ENCODE results near the gene CTBP2. TPM values are rescaled to one million over a fixed set of nuclear protein-coding genes. Genes with fewer than 3 reads are reported as not detected.
A peak's percentile ranks its signal among the peaks of the same experiment; 100 is the strongest.

The CTBP2 gene
- total and polyA plus RNA-seq, 8 donors: 21.4 to 60.8 (median 31.1) TPM

DNA sequence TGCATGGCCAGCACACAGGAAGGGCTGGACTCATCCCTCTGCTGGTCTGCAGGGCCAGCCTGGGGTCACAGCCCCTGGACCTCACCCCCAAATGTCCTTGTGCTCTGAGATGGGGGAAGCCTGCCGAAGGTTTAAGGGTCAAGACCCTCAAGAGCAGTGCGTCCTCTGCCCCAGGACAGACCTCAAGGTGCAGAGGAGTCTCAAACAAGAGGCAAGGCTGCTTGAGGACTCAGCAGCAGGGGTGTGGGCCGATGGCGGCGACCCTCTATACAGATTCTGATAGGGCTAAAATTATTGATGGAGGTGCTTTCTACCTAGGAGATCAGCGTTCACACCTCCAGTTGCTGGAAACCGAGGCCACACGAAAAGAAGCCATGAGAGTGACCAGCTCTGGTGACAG, 137.7 kb downstream of the CTBP2 start:
- TF ChIP-seq, protein P1, sequence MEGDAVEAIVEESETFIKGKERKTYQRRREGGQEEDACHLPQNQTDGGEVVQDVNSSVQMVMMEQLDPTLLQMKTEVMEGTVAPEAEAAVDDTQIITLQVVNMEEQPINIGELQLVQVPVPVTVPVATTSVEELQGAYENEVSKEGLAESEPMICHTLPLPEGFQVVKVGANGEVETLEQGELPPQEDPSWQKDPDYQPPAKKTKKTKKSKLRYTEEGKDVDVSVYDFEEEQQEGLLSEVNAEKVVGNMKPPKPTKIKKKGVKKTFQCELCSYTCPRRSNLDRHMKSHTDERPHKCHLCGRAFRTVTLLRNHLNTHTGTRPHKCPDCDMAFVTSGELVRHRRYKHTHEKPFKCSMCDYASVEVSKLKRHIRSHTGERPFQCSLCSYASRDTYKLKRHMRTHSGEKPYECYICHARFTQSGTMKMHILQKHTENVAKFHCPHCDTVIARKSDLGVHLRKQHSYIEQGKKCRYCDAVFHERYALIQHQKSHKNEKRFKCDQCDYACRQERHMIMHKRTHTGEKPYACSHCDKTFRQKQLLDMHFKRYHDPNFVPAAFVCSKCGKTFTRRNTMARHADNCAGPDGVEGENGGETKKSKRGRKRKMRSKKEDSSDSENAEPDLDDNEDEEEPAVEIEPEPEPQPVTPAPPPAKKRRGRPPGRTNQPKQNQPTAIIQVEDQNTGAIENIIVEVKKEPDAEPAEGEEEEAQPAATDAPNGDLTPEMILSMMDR (IDR thresholded peaks at IDR 0.05): no peak
- intact Hi-C loops (cut with DNase I): no loop called here
- Histone ChIP-seq H3K4me3 (no peak overlapping the region), H3K36me3 (peaks cover 0 to 8% (median 0%) of the 10 kb centered on the region in 3 donors), H3K27me3 (no peaks in the 10 kb centered on the region), H3K9me3 (no peaks in the 10 kb centered on the region), H3K4me1 (peaks cover 26 to 32% (median 30%) of the 10 kb centered on the region in 3 donors), H3K27ac (peak overlapping the region in 1 of 4 donors; percentile 47)
- FAIRE-seq (no peak), ATAC-seq (no peak), DNase-seq (peak in 2 of 6 donors; percentile 38 to 39)
- 90 to 92% methylated on average over 8 of the region's 8 CpGs for WGBS, 2 donors

DNA sequence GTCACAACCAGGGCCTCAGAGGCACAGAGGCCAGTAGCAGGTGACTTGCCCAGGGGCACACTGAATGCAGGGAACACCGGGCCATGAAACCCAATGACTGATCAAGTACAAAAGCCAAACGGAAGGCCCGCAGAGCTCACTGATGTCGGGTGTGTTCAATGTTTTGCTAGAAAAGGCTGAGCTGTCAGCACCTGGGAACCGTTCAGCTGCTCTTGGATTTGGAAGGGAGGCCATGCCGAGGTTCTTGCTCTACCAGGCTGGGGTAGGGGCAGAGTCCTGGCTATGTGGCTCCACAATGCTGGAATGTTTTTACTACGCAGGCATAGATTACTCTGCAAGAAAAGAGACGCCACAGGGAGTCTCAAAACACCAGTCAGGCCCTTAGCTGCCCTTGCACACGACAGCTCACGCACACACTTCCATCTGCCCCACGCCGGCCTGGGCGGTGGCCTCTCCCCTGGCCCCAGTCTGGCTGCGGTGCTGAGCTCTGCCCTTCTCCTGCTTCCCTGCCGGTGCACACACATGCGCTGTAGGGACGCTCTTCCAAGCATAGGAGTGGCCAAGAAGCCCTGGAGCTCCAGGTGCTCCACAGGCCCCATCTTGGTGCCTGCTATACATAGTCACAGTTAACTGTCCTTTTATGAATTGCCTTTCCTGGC, 138.5 kb downstream of the CTBP2 start:
- TF ChIP-seq, protein P1 (IDR thresholded peaks at IDR 0.05): no peak
- DNase-seq: peak in 2 of 6 donors; percentile 51 to 74
- intact Hi-C loops (cut with DNase I): no loop called here
- Histone ChIP-seq H3K9me3 (no peaks in the 10 kb centered on the region), H3K4me3 (no peak overlapping the region), H3K27ac (no peak overlapping the region), H3K4me1 (peaks cover 26 to 32% (median 30%) of the 10 kb centered on the region in 3 donors), H3K27me3 (no peaks in the 10 kb centered on the region), H3K36me3 (peaks cover 0 to 7% (median 0%) of the 10 kb centered on the region in 3 donors)
- ATAC-seq: peak; percentile 10 to 28 (median 17)
- FAIRE-seq: no peak
- WGBS, 2 donors: 49 to 52% methylated on average over 17 of the region's 17 CpGs

GRCh38 chr10:125020871-125021270, 139.5 kb downstream of the CTBP2 start:
- intact Hi-C loops (cut with DNase I): no loop called here
- TF ChIP-seq, protein P1 (IDR thresholded peaks at IDR 0.05): no peak
- no peaks in the 10 kb centered on the region for H3K36me3 ChIP-seq
- H3K9me3 ChIP-seq: no peaks in the 10 kb centered on the region
- WGBS, 2 donors: 90 to 92% methylated on average over 9 of the region's 9 CpGs
- H3K4me1 ChIP-seq: peaks cover 26 to 32% (median 30%) of the 10 kb centered on the region in 3 donors
- ATAC-seq (no peak), FAIRE-seq (no peak), DNase-seq (peak in 2 of 6 donors; percentile 9 to 23)
- no peaks in the 10 kb centered on the region for H3K27me3 ChIP-seq
- no peak overlapping the region for H3K27ac ChIP-seq
- H3K4me3 ChIP-seq: no peak overlapping the region

- Histone ChIP-seq H3K4me1 (peaks cover 26 to 31% (median 30%) of the 10 kb centered on the region in 3 donors), H3K27me3 (no peaks in the 10 kb centered on the region), H3K27ac (no peak overlapping the region), H3K4me3 (no peak overlapping the region), H3K9me3 (no peaks in the 10 kb centered on the region), H3K36me3 (no peaks in the 10 kb centered on the region)
- DNase-seq: peak in 2 of 6 donors; percentile 25 to 49
- intact Hi-C loops (cut with DNase I): no loop called here
- FAIRE-seq: no peak
- ATAC-seq: no peak
- WGBS, 2 donors: 87 to 89% methylated on average over 17 of the region's 17 CpGs
- TF ChIP-seq, protein P1 (IDR thresholded peaks at IDR 0.05): no peak
Measured at GRCh38 chr10:125020386-125020785, 140.0 kb downstream of the CTBP2 start.

GRCh38 chr10:125018576-125019143, 141.7 kb downstream of the CTBP2 start:
- FAIRE-seq: no peak
- Histone ChIP-seq H3K9me3 (no peaks in the 10 kb centered on the region), H3K27me3 (no peaks in the 10 kb centered on the region), H3K27ac (no peak overlapping the region), H3K4me1 (peaks cover 15 to 24% (median 20%) of the 10 kb centered on the region in 3 donors), H3K4me3 (no peak overlapping the region), H3K36me3 (no peaks in the 10 kb centered on the region)
- DNase-seq: peak in 2 of 6 donors; percentile 9 to 53
- TF ChIP-seq, protein P1 (IDR thresholded peaks at IDR 0.05): no peak
- ATAC-seq: no peak
- WGBS, 2 donors: 92 to 93% methylated on average over 9 of the region's 9 CpGs
- intact Hi-C loops (cut with DNase I): no loop called here
